CD4-positive, alpha-beta memory T cell (primary cell): ENCODE results near the gene MAP3K12. TPM values are rescaled to one million over a fixed set of nuclear protein-coding genes. Genes with fewer than 3 reads are reported as not detected.
"Not testable (repeated sequence)": the region's sequence is repeated elsewhere in the genome, so short reads cannot be mapped to it uniquely, and the experiment has no call there.

Experiments used
- CTCF ChIA-PET: fragments of 350-600 bp; sonication (Branson Sonifier 250); formaldehyde crosslinking; loops from one replicate; lab custom pipeline; 2021; ENCODE audit warnings: inconsistent platforms; ENCODE audit not compliant: partially characterized antibody; lab: Charles Lee
- POLR2A ChIA-PET: fragments of 350-600 bp; sonication (Branson Sonifier 250); formaldehyde crosslinking; loops from one replicate; lab custom pipeline; 2021; ENCODE audit not compliant: partially characterized antibody; lab: Charles Lee
- DNase-seq, 5 donors: peaks; one replicate each; pipeline versions ENCODE4 v3.0.0 to v3.0.0-alpha.2; 2020 to 2022; ENCODE audit warnings: mixed read lengths in 1 of 5
- H3K27ac ChIP-seq: one replicate; pipeline ENCODE4 v1.7.0; 2013; ENCODE audit warnings: low read depth, low read length
- H3K27me3 ChIP-seq: 2 replicates; pipeline ENCODE4 v1.7.0; 2013; ENCODE audit warnings: mild to moderate bottlenecking, low read length, moderate library complexity; ENCODE audit not compliant: insufficient read depth
- H3K36me3 ChIP-seq: 2 replicates; pipeline ENCODE4 v1.7.0; 2013; ENCODE audit warnings: mild to moderate bottlenecking, low read length, moderate library complexity; ENCODE audit not compliant: insufficient read depth
- H3K4me1 ChIP-seq: 2 replicates; pipeline ENCODE4 v1.7.0; 2013; ENCODE audit warnings: mild to moderate bottlenecking, low read length, moderate library complexity; ENCODE audit not compliant: insufficient read depth
- H3K4me3 ChIP-seq, 2 donors: one replicate each; pipeline ENCODE4 v1.7.0; 2013; ENCODE audit warnings: low read length in 2 of 2, mild to moderate bottlenecking in 1 of 2
- H3K9me3 ChIP-seq, 2 donors: one replicate each; pipeline ENCODE4 v1.7.0; 2013; ENCODE audit warnings: low read length in 2 of 2, control low read depth in 1 of 2; ENCODE audit not compliant: control insufficient read depth in 1 of 2
- H3K27ac Mint-ChIP-seq, 7 donors: one replicate each; pipeline ENCODE4 v1.8.0; 2020 to 2021; ENCODE audit warnings: mixed read lengths in 7 of 7, mild to moderate bottlenecking in 6 of 7, inconsistent platforms in 3 of 7, moderate library complexity in 3 of 7
- H3K27me3 Mint-ChIP-seq, 2 donors: one replicate each; pipeline ENCODE4 v1.8.0; 2020 to 2021; ENCODE audit warnings: mixed read lengths in 2 of 2
- H3K36me3 Mint-ChIP-seq, 2 donors: one replicate each; pipeline ENCODE4 v1.8.0; 2020 to 2021; ENCODE audit warnings: mixed read lengths in 2 of 2, inconsistent platforms in 1 of 2, mild to moderate bottlenecking in 1 of 2
- H3K4me1 Mint-ChIP-seq, 4 donors: one replicate each; pipeline ENCODE4 v1.8.0; 2020 to 2021; ENCODE audit warnings: mixed read lengths in 4 of 4, mild to moderate bottlenecking in 1 of 4
- H3K4me3 Mint-ChIP-seq, 8 donors: one replicate each; pipeline ENCODE4 v1.8.0; 2020 to 2021; ENCODE audit warnings: mixed read lengths in 8 of 8, mild to moderate bottlenecking in 7 of 8, moderate library complexity in 6 of 8, inconsistent platforms in 3 of 8
- H3K9me3 Mint-ChIP-seq, 8 donors: one replicate each; pipeline ENCODE4 v1.8.0; 2020 to 2021; ENCODE audit warnings: mixed read lengths in 8 of 8, mild to moderate bottlenecking in 5 of 8, inconsistent platforms in 3 of 8, moderate library complexity in 1 of 8
- intact Hi-C: fragments of 100-400 bp; cut with micrococcal nuclease; formaldehyde crosslinking; loops from one replicate; pipeline ENCODE4 v1.15.1; 2023
- polyA plus RNA-seq, 2 donors: library from polyadenylated mRNA; unstranded; fragments of 300-500 nt; fragmentation: Illumina TruSeq; gene quantifications; one replicate each; pipeline ENCODE4 v1.2.3, GENCODE V29; 2021
- total RNA-seq, 2 experiments: library from RNA; stranded (reverse); gene quantifications; one replicate each; pipeline ENCODE4 v1.2.3, GENCODE V29; 2021

MAP3K12 gene
- total and polyA plus RNA-seq, 4 experiments from 2014 or later: 3.1 to 28.2 (median 16.8) TPM

- peaks cover 22 to 78% of the 10 kb centered on the region in 2 donors for H3K36me3 Mint-ChIP-seq
- H3K4me3 Mint-ChIP-seq: peak overlapping the region in 2 of 8 donors; percentile 3 to 22
- no peaks in the 10 kb centered on the region for H3K9me3 ChIP-seq
- peak overlapping the region in 6 of 7 donors; percentile 13 to 70 (median 54) for H3K27ac Mint-ChIP-seq
- H3K4me1 ChIP-seq: peaks cover 5% of the 10 kb centered on the region
- ChIA-PET POLR2A (interaction anchor here (1.0 to 3.8 kb wide), 5 partner anchors 9 to 21 kb away, joined by 3 to 43 read pairs (median 6); partner anchors contain the start of genes MAP3K12 and TARBP2), CTCF (interaction anchor here (1.0 to 1.6 kb wide), 2 partner anchors 18 to 138 kb away, joined by 3 to 4 read pairs; partner anchors contain the start of gene TARBP2)
- no peaks in the 10 kb centered on the region for H3K27me3 ChIP-seq
- intact Hi-C loops: no loop called here
- no peaks in the 10 kb centered on the region for H3K27me3 Mint-ChIP-seq
- H3K36me3 ChIP-seq: peaks cover 68% of the 10 kb centered on the region
- H3K4me1 Mint-ChIP-seq: peaks cover 2 to 15% (median 6%) of the 10 kb centered on the region in 4 donors
- no peaks in the 10 kb centered on the region for H3K9me3 Mint-ChIP-seq
- DNase-seq: no peak
- no peak overlapping the region for H3K4me3 ChIP-seq
- no peak overlapping the region for H3K27ac ChIP-seq
Measured at GRCh38 chr12:53483225-53483978, 15.9 kb downstream of the MAP3K12 start.

GRCh38 chr12:53482626-53483168, 16.6 kb downstream of the MAP3K12 start:
- no peaks in the 10 kb centered on the region for H3K9me3 ChIP-seq

GRCh38 chr12:53481939-53482586, 17.2 kb downstream of the MAP3K12 start:
- Mint-ChIP-seq H3K4me3 (no peak overlapping the region), H3K27me3 (no peaks in the 10 kb centered on the region), H3K9me3 (no peaks in the 10 kb centered on the region), H3K4me1 (peaks cover 2 to 12% (median 6%) of the 10 kb centered on the region in 4 donors), H3K27ac (peak overlapping the region in 5 of 7 donors; percentile 13 to 73 (median 48)), H3K36me3 (peaks cover 25 to 82% of the 10 kb centered on the region in 2 donors)
- ChIA-PET CTCF (interaction anchor here (1.2 to 5.0 kb wide), 3 partner anchors 9 to 27 kb away, joined by 3 to 33 read pairs (median 3); partner anchors contain the start of gene NPFF), POLR2A (interaction anchor here (1.4 to 3.8 kb wide), 6 partner anchors 9 to 102 kb away, joined by 4 to 43 read pairs (median 6); partner anchors contain the start of genes MAP3K12, SP1 and TARBP2)
- Histone ChIP-seq H3K9me3 (no peaks in the 10 kb centered on the region), H3K27ac (no peak overlapping the region), H3K4me1 (peaks cover 6% of the 10 kb centered on the region), H3K4me3 (no peak overlapping the region), H3K36me3 (peaks cover 74% of the 10 kb centered on the region), H3K27me3 (no peaks in the 10 kb centered on the region)
- intact Hi-C loops: no loop called here
- peak in 1 of 5 donors; percentile 23 for DNase-seq

More at GRCh38 chr12:53482626-53483168, 16.6 kb downstream of the MAP3K12 start:
- Mint-ChIP-seq H3K9me3 (no peaks in the 10 kb centered on the region), H3K27ac (peak overlapping the region in 3 of 7 donors; percentile 13 to 70 (median 36)), H3K4me1 (peaks cover 2 to 13% (median 6%) of the 10 kb centered on the region in 4 donors), H3K4me3 (no peak overlapping the region), H3K27me3 (no peaks in the 10 kb centered on the region), H3K36me3 (peaks cover 22 to 82% of the 10 kb centered on the region in 2 donors)
- Histone ChIP-seq H3K4me1 (peaks cover 5% of the 10 kb centered on the region), H3K36me3 (peaks cover 71% of the 10 kb centered on the region), H3K4me3 (no peak overlapping the region), H3K27ac (no peak overlapping the region), H3K27me3 (no peaks in the 10 kb centered on the region)
- CTCF ChIA-PET: interaction anchor here (1.4 to 5.0 kb wide), 2 partner anchors 9 to 26 kb away, joined by 3 to 33 read pairs; partner anchors contain the start of gene NPFF
- no peak for DNase-seq
- intact Hi-C loops: no loop called here
- POLR2A ChIA-PET: interaction anchor here (1.5 to 3.8 kb wide), 5 partner anchors 10 to 103 kb away, joined by 4 to 43 read pairs (median 6); partner anchors contain the start of genes MAP3K12, SP1 and TARBP2

- Mint-ChIP-seq H3K4me1 (peaks cover 2 to 12% (median 7%) of the 10 kb centered on the region in 4 donors), H3K27ac (peak overlapping the region in 2 of 7 donors; percentile 35 to 52), H3K36me3 (peaks cover 31 to 85% of the 10 kb centered on the region in 2 donors)
- H3K4me3 Mint-ChIP-seq, intact Hi-C loops, H3K27me3 Mint-ChIP-seq, DNase-seq, H3K4me3 ChIP-seq, H3K9me3 Mint-ChIP-seq, H3K9me3 ChIP-seq, H3K27ac ChIP-seq, H3K27me3 ChIP-seq: not testable (repeated sequence)
- ChIA-PET POLR2A (interaction anchor here (0.9 to 3.8 kb wide), 8 partner anchors 9 to 156 kb away, joined by 3 to 43 read pairs (median 5); partner anchors contain the start of genes MAP3K12, SP1 and TARBP2), CTCF (interaction anchor here (1.2 to 5.0 kb wide), 3 partner anchors 8 to 27 kb away, joined by 3 to 33 read pairs (median 3); partner anchors contain the start of gene NPFF)
- peaks cover 12% of the 10 kb centered on the region for H3K4me1 ChIP-seq
- peaks cover 77% of the 10 kb centered on the region for H3K36me3 ChIP-seq
Measured at GRCh38 chr12:53481458-53481857, 17.8 kb downstream of the MAP3K12 start.

GRCh38 chr12:53480491-53481442, 18.5 kb downstream of the MAP3K12 start:
- Mint-ChIP-seq H3K36me3 (peaks cover 35 to 89% of the 10 kb centered on the region in 2 donors), H3K4me1 (peaks cover 6 to 19% (median 7%) of the 10 kb centered on the region in 4 donors), H3K27ac (peak overlapping the region in 4 of 7 donors; percentile 24 to 79 (median 54)), H3K4me3 (no peak overlapping the region), H3K9me3 (no peaks in the 10 kb centered on the region), H3K27me3 (no peaks in the 10 kb centered on the region)
- no peak overlapping the region for H3K4me3 ChIP-seq
- intact Hi-C loops: no loop called here
- DNase-seq: no peak
- no peaks in the 10 kb centered on the region for H3K9me3 ChIP-seq
- ChIA-PET POLR2A (interaction anchor here (0.9 to 3.8 kb wide), 6 partner anchors 8 to 155 kb away, joined by 3 to 43 read pairs (median 4); partner anchors contain the start of genes MAP3K12, SP1 and TARBP2), CTCF (interaction anchor here (1.2 to 5.0 kb wide), 3 partner anchors 7 to 28 kb away, joined by 3 to 33 read pairs (median 3); partner anchors contain the start of gene NPFF)
- H3K4me1 ChIP-seq: peaks cover 15% of the 10 kb centered on the region
- H3K27ac ChIP-seq: no peak overlapping the region
- H3K27me3 ChIP-seq: no peaks in the 10 kb centered on the region
- H3K36me3 ChIP-seq: peaks cover 77% of the 10 kb centered on the region

- H3K4me1 Mint-ChIP-seq: peaks cover 15 to 31% (median 16%) of the 10 kb centered on the region in 4 donors
- POLR2A ChIA-PET: interaction anchor here (7.6 kb wide), 1 partner anchor 20 kb away, joined by 67 read pairs; the partner anchor contains the start of genes MAP3K12 and TARBP2
- Histone ChIP-seq H3K36me3 (peaks cover 82% of the 10 kb centered on the region), H3K9me3 (no peaks in the 10 kb centered on the region), H3K4me3 (no peak overlapping the region), H3K27ac (no peak overlapping the region), H3K4me1 (peaks cover 24% of the 10 kb centered on the region), H3K27me3 (no peaks in the 10 kb centered on the region)
- peaks cover 45 to 87% of the 10 kb centered on the region in 2 donors for H3K36me3 Mint-ChIP-seq
- CTCF ChIA-PET: interaction anchor here (2.0 to 5.0 kb wide), 2 partner anchors 29 to 58 kb away, joined by 6 to 33 read pairs; partner anchors contain the start of gene NPFF
- no peaks in the 10 kb centered on the region for H3K27me3 Mint-ChIP-seq
- intact Hi-C loops: no loop called here
- no peak for DNase-seq
- no peak overlapping the region for H3K4me3 Mint-ChIP-seq
- H3K27ac Mint-ChIP-seq: peak overlapping the region in 1 of 7 donors; percentile 54
- no peaks in the 10 kb centered on the region for H3K9me3 Mint-ChIP-seq
Measured at GRCh38 chr12:53479331-53479730, 19.9 kb downstream of the MAP3K12 start.
